Stimulated activated CD4-positive, alpha-beta T cell treated with anti-CD3 and anti-CD28 coated beads, Interleukin-1b, Interleukin-23, amount 100 ng/mL, for 48 hours (primary cell): ENCODE measurements around the gene ACIN1.

Source experiments
- DNase-seq: peaks from one replicate; pipeline ENCODE4 v3.0.0-alpha.2; 2020

Gene ACIN1

DNA sequence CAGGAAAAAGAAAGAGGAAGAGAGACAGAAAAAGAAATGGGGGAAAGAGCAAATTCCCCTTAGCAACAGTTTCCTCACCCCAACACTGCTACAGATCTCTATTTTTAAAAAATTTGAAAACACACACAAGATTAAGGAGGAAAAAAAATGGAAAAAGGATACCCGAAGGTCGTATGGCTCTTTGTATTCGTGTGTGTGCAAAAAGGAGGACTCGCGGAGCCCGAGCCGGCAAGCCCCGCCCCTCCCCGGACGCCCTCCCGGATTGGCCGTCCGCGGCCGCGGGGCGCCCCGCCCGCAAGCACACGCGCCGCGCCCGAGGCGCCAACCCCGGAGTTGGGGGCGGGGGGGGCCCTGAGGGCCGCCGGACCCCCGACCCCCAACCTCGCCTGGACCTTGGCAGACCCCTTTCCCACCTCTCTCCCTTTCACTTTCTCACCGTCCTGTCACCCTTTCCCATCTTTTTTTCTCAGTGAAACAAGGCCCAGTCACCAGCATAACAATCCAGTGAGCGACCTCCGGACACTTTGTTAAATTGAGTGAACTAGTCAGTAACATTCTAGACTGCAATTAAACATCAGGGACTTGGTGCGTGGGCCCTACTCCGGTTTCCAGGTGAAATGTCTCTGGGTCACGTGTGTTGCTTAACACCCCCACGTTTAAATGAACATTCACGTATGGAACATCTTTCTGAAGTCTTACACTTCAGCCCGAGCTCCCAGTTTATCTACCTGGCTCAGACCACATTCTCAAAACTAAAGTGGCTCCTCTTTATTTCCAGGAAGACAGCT lies 84.8 kb downstream of the ACIN1 start, which contains the start of gene C14orf93:
TSS of gene C14orf93 (minus strand) at position 205 of the 788 bp plus-strand sequence. CDS start 11,120 bp downstream, outside the sequence.
- DNase-seq: peak; percentile 81

DNA sequence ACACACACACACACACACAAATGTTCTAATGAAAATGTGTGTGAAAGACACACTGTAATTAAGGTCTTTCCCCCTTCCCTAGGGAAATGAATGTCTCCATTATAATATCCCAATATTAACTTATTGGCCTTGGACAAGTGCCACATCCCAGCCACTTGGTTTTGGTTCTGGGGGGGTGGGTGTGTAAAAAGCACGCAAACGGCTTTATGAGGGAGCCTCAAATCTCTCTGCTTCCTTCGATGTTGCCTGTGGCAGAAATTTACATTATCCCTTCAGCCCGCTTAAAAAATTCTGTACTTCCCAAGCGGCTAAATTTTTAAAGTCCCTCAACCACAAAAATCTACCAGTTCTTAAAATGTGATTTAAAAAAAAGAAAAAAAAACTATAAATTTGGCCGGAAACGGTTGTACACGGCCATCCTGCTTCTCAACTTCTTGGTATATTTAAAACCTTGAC lies 85.4 kb downstream of the ACIN1 start:
- no peak for DNase-seq

DNA sequence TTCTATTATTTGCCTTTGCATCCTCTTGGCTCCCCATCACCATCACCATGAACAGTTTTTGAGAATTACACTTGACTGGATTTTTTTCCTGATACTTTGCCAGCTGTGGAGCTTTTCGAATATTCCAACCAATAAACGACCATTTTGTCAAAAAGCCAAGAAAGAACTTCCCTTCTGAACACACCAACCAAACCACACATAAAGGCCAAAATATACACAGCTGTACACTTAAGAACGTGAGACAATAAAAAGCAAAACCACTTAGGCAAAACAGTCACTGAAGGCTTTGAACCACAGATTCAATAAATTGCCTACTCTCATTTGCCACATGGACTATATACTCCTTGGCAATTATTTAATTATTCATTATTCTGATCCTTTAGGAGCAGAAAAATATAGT lies 86.1 kb downstream of the ACIN1 start:
- no peak for DNase-seq
